ENCODE measurements around the gene DMD.

GRCh38 chrX:31704938-31705337 lies 1506.4 kb downstream of the DMD start:
- TF ChIP-seq CTCF (IDR thresholded peaks at IDR 0.05) (no peak), TCF7L2 (IDR thresholded peaks at IDR 0.05; ENCODE audit: low read depth, low read length) (no peak)

Data from Panc1 (cell line).